Right atrium auricular region (tissue), 2 donors: ENCODE results near the gene ATIC. TPM values are rescaled to one million over a fixed set of nuclear protein-coding genes. Genes with fewer than 3 reads are reported as not detected.

Experiments
- DNase-seq: peaks from one replicate; pipeline ENCODE4 v3.0.0-alpha.2; 2019; ENCODE audit warnings: low spot score
- H3K27ac ChIP-seq, 2 donors: fragments of 200-600 bp; sonication (generic); 1 replicate in 1 of 2; 2 replicates in 1 of 2; pipeline ENCODE4 v1.5.1; 2016 to 2019
- H3K27me3 ChIP-seq, 2 donors: fragments of 200-600 bp; sonication (generic); one replicate each; pipeline versions ENCODE4 v1.5.1 to v1.6.0; 2017 to 2019
- H3K36me3 ChIP-seq: fragments of 200-600 bp; sonication (generic); one replicate; pipeline ENCODE4 v1.5.1; 2016
- H3K4me1 ChIP-seq, 2 donors: fragments of 200-600 bp; sonication (generic); one replicate each; pipeline versions ENCODE4 v1.5.1 to v1.6.0; 2017 to 2019
- H3K4me3 ChIP-seq, 2 donors: fragments of 200-600 bp; sonication (generic); 1 replicate in 1 of 2; 2 replicates in 1 of 2; pipeline ENCODE4 v1.5.1; 2017 to 2019; ENCODE audit warnings: mild to moderate bottlenecking in 1 of 2, moderate library complexity in 1 of 2
- H3K9me3 ChIP-seq, 2 donors: fragments of 200-600 bp; sonication (generic); one replicate each; pipeline ENCODE4 v1.5.1; 2019
- CTCF ChIP-seq, 2 donors: fragments of 200-600 bp; sonication (generic); IDR thresholded peaks; one replicate each; pipeline ENCODE4 v1.5.1; 2019; ENCODE audit warnings: antibody characterized with exemption in 2 of 2
- total RNA-seq, 2 donors: library from RNA; depleted of rRNA; stranded (reverse); fragments of >200 nt; gene quantifications; one replicate each; pipeline ENCODE4 v1.1.0, GENCODE V29; 2016

Gene ATIC
- total RNA-seq, 2 donors from 2014 or later = 13.8 to 25.0 TPM

GRCh38 chr2:215354771-215355695 lies 43.2 kb downstream of the ATIC start:
- no peak overlapping the region for H3K27ac ChIP-seq
- TF ChIP-seq CTCF (IDR thresholded peaks at IDR 0.05) = no peak
- no peaks in the 10 kb centered on the region for H3K4me1 ChIP-seq

GRCh38 chr2:215355801-215356200 lies 43.9 kb downstream of the ATIC start:
- Histone ChIP-seq H3K27me3 (no peaks in the 10 kb centered on the region), H3K4me3 (no peak overlapping the region), H3K4me1 (no peaks in the 10 kb centered on the region), H3K9me3 (no peaks in the 10 kb centered on the region), H3K27ac (no peak overlapping the region), H3K36me3 (no peaks in the 10 kb centered on the region)
- TF ChIP-seq CTCF (IDR thresholded peaks at IDR 0.05) = no peak
- no peak for DNase-seq

More at GRCh38 chr2:215354771-215355695, 43.2 kb downstream of the ATIC start:
- no peak for DNase-seq
- H3K9me3 ChIP-seq = no peaks in the 10 kb centered on the region
- peaks cover 3% of the 10 kb centered on the region for H3K36me3 ChIP-seq
- H3K4me3 ChIP-seq = no peak overlapping the region
- H3K27me3 ChIP-seq = no peaks in the 10 kb centered on the region

- H3K4me1 ChIP-seq = no peaks in the 10 kb centered on the region
- H3K27ac ChIP-seq = no peak overlapping the region
- H3K27me3 ChIP-seq = no peaks in the 10 kb centered on the region
- no peak overlapping the region for H3K4me3 ChIP-seq
- peaks cover 5% of the 10 kb centered on the region for H3K36me3 ChIP-seq
- no peak for DNase-seq
- H3K9me3 ChIP-seq = no peaks in the 10 kb centered on the region
- TF ChIP-seq CTCF (IDR thresholded peaks at IDR 0.05) = no peak
Measured at GRCh38 chr2:215356334-215356947, 44.6 kb downstream of the ATIC start.

GRCh38 chr2:215356948-215357461 lies 45.1 kb downstream of the ATIC start:
- Histone ChIP-seq H3K9me3 (no peaks in the 10 kb centered on the region), H3K27me3 (no peaks in the 10 kb centered on the region), H3K4me3 (no peak overlapping the region), H3K27ac (no peak overlapping the region), H3K4me1 (no peaks in the 10 kb centered on the region), H3K36me3 (peaks cover 10% of the 10 kb centered on the region)
- DNase-seq = no peak
- no peak for TF ChIP-seq CTCF (IDR thresholded peaks at IDR 0.05)

GRCh38 chr2:215357660-215358059 lies 45.8 kb downstream of the ATIC start:
- no peak for TF ChIP-seq CTCF (IDR thresholded peaks at IDR 0.05)
- no peaks in the 10 kb centered on the region for H3K27me3 ChIP-seq
- no peak overlapping the region for H3K4me3 ChIP-seq
- H3K9me3 ChIP-seq = no peaks in the 10 kb centered on the region
- H3K4me1 ChIP-seq = no peaks in the 10 kb centered on the region
- H3K27ac ChIP-seq = no peak overlapping the region
- DNase-seq = no peak
- peaks cover 17% of the 10 kb centered on the region for H3K36me3 ChIP-seq
